B cell (primary cell): ENCODE results near the gene PIP4P1.

Experiments
- CTCF ChIP-seq: fragments of 200-600 bp; IDR thresholded peaks from one replicate; pipeline ENCODE4 v1.8.0; 2022; ENCODE audit warnings: antibody characterized with exemption, mild to moderate bottlenecking
- EZH2 ChIP-seq: IDR thresholded peaks from 2 replicates; pipeline ENCODE4 v1.6.1; 2012; ENCODE audit warnings: borderline replicate concordance, low read depth, mild to moderate bottlenecking, moderate library complexity, low read length; ENCODE audit not compliant: insufficient read depth, poor library complexity, severe bottlenecking

- no peak for TF ChIP-seq CTCF
- no peak for TF ChIP-seq EZH2
These were observed 32.4 kb upstream of the PIP4P1 start for GRCh38 chr14:20493634-20494033.
